COLO829 (cell line): ENCODE measurements around the gene METRN.

Experiments
- DNase-seq: peaks from one replicate; pipeline ENCODE4 v3.0.0; 2012; ENCODE audit warnings: low spot score

The METRN gene

DNA sequence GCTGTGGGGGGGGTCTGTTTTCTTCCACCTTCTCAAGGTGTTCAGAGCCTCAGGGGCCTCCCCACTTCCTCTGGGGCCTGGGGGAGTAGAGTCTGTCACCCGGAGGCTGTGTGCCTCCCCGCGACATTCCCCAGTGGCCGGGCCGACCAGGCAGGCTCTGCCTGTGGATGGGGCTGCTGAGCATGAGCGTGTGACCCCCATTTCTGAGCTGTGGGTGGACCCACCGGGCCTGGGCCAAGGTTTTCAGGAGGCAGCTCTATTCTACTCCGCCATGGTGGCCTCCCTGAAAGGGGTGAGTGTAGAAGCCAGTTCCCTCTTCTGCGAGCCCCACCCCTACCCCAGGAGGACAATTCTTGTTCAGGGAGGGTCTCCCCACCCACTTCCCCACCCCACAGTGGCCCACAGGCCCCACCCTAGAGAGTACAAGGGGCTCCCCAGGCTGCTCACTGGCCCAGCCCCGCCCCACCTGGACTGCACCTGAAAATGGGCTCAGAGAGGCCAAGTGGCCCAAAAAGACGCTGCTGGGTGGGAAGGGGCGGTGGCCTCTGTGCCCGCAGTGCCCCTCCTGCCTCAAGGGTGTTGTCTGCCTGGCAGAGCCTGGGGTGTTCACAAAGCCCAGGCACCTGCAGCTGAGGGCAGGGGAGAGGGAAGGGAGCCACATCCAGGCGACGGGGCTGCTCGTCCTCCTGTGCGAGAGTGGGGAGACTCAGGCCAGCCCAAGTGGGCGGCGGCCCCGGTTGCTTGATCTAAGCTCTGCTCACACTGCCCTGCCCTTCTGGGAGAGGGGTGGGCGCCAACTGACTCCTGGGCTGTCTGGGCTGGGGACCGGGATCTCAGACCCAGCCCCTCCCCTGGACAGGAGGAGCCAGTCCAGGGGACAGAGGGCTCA, 47.0 kb downstream of the METRN start:
- no peak for DNase-seq

DNA sequence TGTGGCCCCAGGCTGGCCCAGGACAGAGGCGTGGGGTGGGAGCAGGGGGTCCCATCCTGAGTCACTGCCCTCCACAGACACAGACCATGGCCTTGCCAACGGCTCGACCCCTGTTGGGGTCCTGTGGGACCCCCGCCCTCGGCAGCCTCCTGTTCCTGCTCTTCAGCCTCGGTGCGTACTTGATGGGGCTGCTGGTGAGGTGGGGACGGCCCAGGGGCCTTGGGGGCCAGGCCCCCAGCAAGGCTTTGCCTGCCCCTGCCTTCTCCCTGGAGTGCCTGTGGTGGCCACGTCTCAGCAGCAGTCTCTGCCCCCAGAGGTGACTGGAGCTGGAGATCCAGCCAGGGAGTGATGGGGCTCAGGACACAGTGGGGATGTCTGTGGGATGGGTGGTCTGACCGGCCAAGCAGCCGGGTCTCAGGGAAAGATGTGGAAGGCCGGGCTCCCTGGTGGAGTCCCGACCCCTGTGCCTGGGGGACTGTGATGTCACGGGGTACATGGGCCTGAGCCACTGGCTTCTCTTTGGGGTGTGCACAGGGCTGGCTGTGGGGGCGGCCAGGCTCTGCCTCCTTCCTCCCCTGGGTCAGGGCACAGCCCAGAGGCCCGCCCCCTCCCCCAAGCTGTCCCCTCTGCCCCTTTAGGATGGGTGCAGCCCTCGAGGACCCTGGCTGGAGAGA, 47.8 kb downstream of the METRN start:
- no peak for DNase-seq

DNA sequence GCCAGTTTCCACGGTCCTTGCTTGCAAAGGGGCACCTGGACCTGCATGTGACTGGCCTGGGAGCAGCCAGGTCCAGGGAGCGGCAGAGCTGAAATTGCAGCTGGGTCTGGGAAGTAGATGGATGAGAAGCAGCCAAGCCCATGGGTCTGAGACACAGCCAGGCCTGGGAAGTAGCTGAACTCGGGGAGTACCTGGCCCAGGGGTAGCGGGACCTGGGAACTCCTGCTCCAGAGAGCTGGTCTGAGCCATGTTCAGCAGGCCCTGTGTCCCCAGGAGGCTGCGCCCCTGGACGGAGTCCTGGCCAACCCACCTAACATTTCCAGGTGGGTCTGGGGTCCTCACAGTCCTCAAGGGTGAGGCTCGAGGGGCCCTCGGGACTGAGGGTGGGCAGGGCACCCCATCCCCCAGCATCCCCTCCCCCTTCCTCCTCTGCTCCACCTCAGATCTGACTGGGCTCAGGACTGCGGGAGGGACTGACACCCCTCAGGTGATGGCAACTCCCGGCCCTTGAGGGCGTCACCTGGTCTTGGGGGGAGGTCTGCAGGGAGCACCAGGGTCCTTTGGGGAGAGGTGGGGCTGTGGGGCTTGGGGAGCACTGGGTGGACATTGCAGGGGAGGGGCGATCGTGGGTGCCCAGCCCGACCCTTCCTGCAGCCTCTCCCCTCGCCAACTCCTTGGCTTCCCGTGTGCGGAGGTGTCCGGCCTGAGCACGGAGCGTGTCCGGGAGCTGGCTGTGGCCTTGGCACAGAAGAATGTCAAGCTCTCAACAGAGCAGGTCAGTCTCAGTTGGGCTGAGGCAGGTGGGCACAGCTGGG, 48.7 kb downstream of the METRN start:
- no peak for DNase-seq

DNA sequence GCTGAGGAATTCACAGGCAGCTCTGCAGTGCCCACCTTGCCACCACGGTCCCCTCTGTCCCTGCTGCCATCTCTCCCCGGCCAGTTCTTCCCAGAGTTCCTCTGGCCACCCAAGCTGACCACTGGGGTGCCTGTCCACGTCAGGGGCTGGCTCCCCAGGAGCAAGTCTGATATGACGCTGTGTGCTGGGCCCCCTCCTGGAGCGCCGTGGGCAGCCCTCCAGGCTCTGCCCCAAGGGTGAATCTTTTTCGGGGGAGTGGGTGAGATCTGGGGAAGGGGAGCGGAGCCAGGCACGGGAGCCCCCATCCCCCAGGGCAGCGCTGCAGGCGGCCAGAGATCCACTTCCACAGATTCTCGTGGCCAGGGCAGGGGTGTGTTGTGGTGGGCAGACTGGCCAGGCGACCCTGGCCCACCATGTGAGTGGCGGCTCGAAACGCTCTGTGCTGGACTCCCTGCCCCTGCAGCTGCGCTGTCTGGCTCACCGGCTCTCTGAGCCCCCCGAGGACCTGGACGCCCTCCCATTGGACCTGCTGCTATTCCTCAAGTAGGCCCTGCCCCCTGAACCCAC, 49.3 kb downstream of the METRN start:
- no peak for DNase-seq

DNA sequence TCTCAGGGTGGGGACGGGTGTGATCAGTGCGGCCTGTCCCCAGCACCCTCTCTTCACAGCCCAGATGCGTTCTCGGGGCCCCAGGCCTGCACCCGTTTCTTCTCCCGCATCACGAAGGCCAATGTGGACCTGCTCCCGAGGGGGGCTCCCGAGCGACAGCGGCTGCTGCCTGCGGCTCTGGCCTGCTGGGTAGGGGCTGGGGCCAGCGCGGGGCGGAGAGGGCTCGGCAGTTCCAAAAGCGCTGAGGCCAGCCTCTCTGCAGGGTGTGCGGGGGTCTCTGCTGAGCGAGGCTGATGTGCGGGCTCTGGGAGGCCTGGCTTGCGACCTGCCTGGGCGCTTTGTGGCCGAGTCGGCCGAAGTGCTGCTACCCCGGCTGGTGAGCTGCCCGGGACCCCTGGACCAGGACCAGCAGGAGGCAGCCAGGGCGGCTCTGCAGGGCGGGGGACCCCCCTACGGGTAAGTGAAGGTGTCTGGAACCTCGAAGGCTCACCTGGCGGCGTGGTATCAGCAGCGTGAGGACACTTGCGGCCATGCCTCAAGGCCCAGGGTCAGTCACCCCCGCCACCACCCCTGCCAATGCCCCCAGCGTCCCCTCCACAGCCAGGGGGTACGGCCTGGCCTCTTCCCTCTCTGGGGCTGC, 50.0 kb downstream of the METRN start:
- DNase-seq, result no peak

DNA sequence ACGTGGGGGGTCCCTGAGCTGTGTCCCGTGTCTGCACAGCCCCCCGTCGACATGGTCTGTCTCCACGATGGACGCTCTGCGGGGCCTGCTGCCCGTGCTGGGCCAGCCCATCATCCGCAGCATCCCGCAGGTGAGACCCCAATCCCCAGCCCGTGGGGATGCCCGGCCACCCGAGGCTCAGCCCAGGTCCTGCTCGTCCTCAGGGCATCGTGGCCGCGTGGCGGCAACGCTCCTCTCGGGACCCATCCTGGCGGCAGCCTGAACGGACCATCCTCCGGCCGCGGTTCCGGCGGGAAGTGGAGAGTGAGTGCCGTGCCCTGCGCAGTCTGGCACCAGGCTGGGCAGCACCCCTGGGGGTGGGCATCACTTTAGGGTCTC, 50.6 kb downstream of the METRN start:
- no peak for DNase-seq

DNA sequence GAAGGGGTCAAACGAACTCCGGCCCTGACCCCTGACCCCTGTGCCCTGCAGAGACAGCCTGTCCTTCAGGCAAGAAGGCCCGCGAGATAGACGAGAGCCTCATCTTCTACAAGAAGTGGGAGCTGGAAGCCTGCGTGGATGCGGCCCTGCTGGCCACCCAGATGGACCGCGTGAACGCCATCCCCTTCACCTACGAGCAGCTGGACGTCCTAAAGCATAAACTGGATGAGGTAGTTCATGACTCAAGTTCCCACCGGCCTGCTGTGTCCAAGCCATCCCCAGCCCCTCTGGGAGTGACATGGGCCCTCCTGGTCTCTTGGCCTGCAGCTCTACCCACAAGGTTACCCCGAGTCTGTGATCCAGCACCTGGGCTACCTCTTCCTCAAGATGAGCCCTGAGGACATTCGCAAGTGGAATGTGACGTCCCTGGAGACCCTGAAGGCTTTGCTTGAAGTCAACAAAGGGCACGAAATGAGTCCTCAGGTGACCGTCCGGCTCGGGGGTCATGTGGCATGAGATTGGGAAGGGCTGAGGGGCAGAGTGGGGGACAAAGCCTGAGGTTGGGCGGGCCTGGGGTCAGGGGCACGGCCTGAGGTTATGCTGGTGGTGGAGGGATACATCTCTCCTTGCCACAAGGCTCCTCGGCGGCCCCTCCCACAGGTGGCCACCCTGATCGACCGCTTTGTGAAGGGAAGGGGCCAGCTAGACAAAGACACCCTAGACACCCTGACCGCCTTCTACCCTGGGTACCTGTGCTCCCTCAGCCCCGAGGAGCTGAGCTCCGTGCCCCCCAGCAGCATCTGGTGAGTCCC, 51.3 kb downstream of the METRN start:
- no peak for DNase-seq

DNA sequence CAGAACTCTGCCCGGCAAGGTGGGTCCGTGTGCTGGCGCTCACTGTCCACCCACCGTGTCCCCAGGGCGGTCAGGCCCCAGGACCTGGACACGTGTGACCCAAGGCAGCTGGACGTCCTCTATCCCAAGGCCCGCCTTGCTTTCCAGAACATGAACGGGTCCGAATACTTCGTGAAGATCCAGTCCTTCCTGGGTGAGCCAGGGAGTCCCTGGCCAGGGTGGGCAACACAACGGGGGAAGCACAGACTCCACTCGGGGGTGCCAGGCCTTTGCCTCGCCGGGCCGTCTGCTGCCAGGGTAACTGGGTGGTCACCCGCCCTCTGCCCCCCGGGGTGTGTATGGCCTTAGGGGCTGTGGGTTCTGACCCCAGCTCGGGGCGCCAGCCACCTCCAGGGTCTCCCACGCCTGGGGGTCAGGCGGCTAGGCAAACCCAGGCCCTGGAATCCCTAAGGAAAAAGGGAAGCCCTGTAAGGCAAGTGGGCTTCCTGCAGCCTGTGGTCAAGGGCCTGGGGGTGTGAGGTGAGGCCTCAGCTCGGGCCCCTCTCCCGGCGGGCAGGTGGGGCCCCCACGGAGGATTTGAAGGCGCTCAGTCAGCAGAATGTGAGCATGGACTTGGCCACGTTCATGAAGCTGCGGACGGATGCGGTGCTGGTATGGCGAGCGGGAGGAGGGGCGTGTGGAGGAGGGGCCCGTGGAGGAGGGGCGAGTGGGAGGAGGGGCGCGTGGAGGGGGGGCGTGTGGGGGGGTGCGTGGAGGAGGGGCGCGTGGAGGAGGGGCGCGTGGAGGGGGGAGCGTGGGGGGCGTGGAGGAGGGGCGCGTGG, 52.1 kb downstream of the METRN start:
- DNase-seq, result no peak

DNA sequence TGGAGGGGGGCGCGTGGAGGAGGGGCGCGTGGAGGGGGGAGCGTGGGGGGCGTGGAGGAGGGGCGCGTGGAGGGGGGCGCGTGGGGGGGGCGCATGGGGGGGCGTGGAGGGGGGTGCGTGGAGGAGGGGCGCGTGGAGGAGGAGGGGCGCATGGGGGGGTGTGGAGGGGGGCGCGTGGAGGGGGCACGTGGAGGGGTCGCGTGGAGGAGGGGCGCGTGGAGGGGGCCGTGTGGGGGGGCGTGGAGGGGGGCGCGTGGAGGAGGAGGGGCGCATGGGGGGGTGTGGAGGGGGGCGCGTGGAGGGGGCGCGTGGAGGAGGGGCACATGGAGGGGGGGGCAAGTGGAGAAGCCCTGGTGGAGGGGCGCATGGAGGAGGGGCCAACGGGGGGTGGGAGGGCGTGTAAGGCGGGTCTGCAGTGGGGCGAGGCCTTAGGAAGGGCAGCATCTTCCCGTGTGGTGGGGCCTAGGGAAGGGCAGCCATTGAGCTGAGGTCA, 52.9 kb downstream of the METRN start:
- DNase-seq, result no peak

DNA sequence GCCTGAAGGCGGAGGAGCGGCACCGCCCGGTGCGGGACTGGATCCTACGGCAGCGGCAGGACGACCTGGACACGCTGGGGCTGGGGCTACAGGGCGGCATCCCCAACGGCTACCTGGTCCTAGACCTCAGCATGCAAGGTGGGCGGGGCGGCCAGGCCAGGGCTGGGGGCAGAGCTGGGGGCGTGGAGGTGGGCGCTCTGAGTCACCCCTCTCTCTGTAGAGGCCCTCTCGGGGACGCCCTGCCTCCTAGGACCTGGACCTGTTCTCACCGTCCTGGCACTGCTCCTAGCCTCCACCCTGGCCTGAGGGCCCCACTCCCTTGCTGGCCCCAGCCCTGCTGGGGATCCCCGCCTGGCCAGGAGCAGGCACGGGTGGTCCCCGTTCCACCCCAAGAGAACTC, 53.5 kb downstream of the METRN start:
- DNase-seq, result no peak
